Neural progenitor cell (in vitro differentiated cells): ENCODE measurements around the gene UBE3D.

ENCODE experiments used
- CTCF ChIP-seq: fragments of 200-600 bp; sonication (generic); IDR thresholded peaks from 2 replicates; pipeline ENCODE4 v1.5.1; 2017; ENCODE audit warnings: antibody characterized with exemption, mild to moderate bottlenecking
- EZH2 ChIP-seq: fragments of 200-600 bp; sonication (generic); IDR thresholded peaks from 2 replicates; pipeline ENCODE4 v1.6.1; 2017; ENCODE audit warnings: antibody characterized with exemption, mild to moderate bottlenecking, moderate library complexity

- TF ChIP-seq CTCF, result no peak
- TF ChIP-seq EZH2, result no peak
Measured at GRCh38 chr6:83096791-83097190, 31.1 kb upstream of the UBE3D start.
